Parathyroid adenoma (tissue), 2 donors: ENCODE measurements around the gene ARHGEF12.

Source experiments
- H2AFZ ChIP-seq: fragments of 300-600 bp; sonication (generic); one replicate; pipeline ENCODE4 v1.7.0; 2017; ENCODE audit warnings: antibody characterized with exemption, mild to moderate bottlenecking
- H3K27ac ChIP-seq: fragments of 300-600 bp; sonication (generic); one replicate; pipeline ENCODE4 v1.7.0; 2017
- H3K27me3 ChIP-seq: fragments of 300-600 bp; sonication (generic); one replicate; pipeline ENCODE4 v1.7.0; 2017; ENCODE audit warnings: low read length; ENCODE audit not compliant: control insufficient read depth, insufficient read depth
- H3K36me3 ChIP-seq: fragments of 300-600 bp; sonication (generic); one replicate; pipeline ENCODE4 v1.7.0; 2017; ENCODE audit warnings: low read length; ENCODE audit not compliant: control insufficient read depth, insufficient read depth
- H3K4me1 ChIP-seq: fragments of 300-600 bp; sonication (generic); one replicate; pipeline ENCODE4 v1.7.0; 2017; ENCODE audit warnings: control low read depth
- H3K4me2 ChIP-seq: fragments of 300-600 bp; sonication (generic); one replicate; pipeline ENCODE4 v1.7.0; 2017; ENCODE audit warnings: low read length
- H3K4me3 ChIP-seq: fragments of 300-600 bp; sonication (generic); one replicate; pipeline ENCODE4 v1.7.0; 2017; ENCODE audit warnings: low read depth, low read length
- H3K79me2 ChIP-seq: fragments of 300-600 bp; sonication (generic); one replicate; pipeline ENCODE4 v1.7.0; 2017; ENCODE audit warnings: control low read depth
- H3K9ac ChIP-seq: fragments of 300-600 bp; sonication (generic); one replicate; pipeline ENCODE4 v1.7.0; 2017; ENCODE audit warnings: mild to moderate bottlenecking
- H3K9me3 ChIP-seq: fragments of 300-600 bp; sonication (generic); one replicate; pipeline ENCODE4 v1.7.0; 2017; ENCODE audit warnings: low read length; ENCODE audit not compliant: control insufficient read depth
- CTCF ChIP-seq: fragments of 300-600 bp; sonication (generic); IDR thresholded peaks from one replicate; pipeline ENCODE4 v1.7.0; 2017; ENCODE audit warnings: antibody characterized with exemption, mild to moderate bottlenecking
- donor health status: primary hyperparathyroidism.

Gene ARHGEF12

DNA sequence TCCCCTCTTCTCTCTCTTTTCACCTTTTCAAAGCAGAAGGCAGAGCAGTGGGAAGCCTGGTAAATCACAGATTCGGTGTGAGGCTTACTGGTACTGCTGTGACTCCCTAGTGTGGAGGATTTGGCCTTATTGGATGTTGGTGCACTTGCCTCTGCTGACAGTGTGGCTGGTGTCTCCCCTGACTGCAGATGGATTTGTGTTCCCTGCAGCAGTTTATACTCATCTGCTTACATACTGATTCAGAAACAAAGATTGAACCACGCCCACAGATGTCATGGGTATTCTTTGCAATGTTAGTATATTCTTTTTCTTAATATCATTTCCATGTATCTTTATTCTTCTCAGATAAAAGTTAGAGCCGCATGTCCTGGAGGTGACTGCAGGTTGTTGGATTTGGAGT lies 148.5 kb downstream of the ARHGEF12 start:
- Histone ChIP-seq H3K27ac (no peak overlapping the region), H3K36me3 (no peaks in the 10 kb centered on the region), H3K9ac (no peak overlapping the region), H2AFZ (no peak overlapping the region), H3K4me1 (no peaks in the 10 kb centered on the region), H3K27me3 (no peaks in the 10 kb centered on the region), H3K9me3 (no peaks in the 10 kb centered on the region), H3K4me3 (no peak overlapping the region), H3K4me2 (no peak overlapping the region), H3K79me2 (no peaks in the 10 kb centered on the region)
- no peak for TF ChIP-seq CTCF

DNA sequence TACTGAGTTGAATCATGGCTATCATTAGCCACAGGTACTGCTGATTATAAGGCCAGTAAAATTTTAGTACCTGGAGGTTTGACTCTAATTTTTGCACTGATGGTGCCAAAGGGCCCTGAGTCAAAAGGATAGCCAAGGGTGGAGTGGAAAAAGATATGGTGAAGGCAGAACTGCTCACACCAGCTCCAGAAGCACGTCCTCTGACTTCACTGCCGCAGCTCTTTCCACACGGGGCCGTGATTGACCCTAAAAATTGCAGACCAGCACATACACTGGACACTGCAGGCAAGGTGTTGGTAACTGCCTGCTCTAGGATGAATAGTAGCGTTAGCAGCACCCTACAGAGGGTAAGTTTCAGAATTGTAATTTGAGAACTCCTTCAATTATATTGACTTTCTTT lies 149.9 kb downstream of the ARHGEF12 start:
- no peak overlapping the region for H3K4me2 ChIP-seq
- no peak for TF ChIP-seq CTCF
- no peak overlapping the region for H3K27ac ChIP-seq
- H3K9me3 ChIP-seq = no peaks in the 10 kb centered on the region
- no peaks in the 10 kb centered on the region for H3K27me3 ChIP-seq
- H3K79me2 ChIP-seq = no peaks in the 10 kb centered on the region
- no peaks in the 10 kb centered on the region for H3K4me1 ChIP-seq
- no peak overlapping the region for H2AFZ ChIP-seq
- H3K9ac ChIP-seq = no peak overlapping the region
- no peaks in the 10 kb centered on the region for H3K36me3 ChIP-seq
- H3K4me3 ChIP-seq = no peak overlapping the region

DNA sequence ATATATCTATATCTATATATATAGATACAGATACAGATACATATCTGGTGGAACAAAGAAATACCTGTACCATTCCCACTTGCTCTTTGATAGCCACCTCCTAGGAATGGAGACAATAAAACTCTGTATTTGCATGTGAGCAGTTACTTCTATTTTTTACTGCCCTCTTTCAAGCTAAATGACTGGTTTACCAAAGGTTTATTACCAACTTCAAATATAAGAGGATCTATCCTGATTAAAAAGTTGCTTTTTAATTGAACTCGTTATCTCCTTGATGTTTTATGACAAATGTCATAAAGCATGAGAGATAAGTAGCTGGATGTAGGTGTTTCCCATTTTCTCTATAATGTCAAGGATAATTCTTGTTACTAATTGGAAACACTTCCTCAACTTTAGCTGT lies 153.6 kb downstream of the ARHGEF12 start:
- H3K4me1 ChIP-seq = peaks cover 6% of the 10 kb centered on the region
- H3K9ac ChIP-seq = no peak overlapping the region
- no peaks in the 10 kb centered on the region for H3K36me3 ChIP-seq
- H3K4me2 ChIP-seq = no peak overlapping the region
- no peak for TF ChIP-seq CTCF
- H3K27ac ChIP-seq = no peak overlapping the region
- H3K27me3 ChIP-seq = no peaks in the 10 kb centered on the region
- H3K79me2 ChIP-seq = no peaks in the 10 kb centered on the region
- H3K9me3 ChIP-seq = no peaks in the 10 kb centered on the region
- no peak overlapping the region for H2AFZ ChIP-seq
- H3K4me3 ChIP-seq = no peak overlapping the region

GRCh38 chr11:120492486-120492885 lies 156.3 kb downstream of the ARHGEF12 start:
- TF ChIP-seq CTCF = no peak
- peaks cover 9% of the 10 kb centered on the region for H3K4me1 ChIP-seq
- H2AFZ ChIP-seq = no peak overlapping the region
- no peaks in the 10 kb centered on the region for H3K79me2 ChIP-seq
- H3K4me2 ChIP-seq = no peak overlapping the region
- H3K27me3 ChIP-seq = no peaks in the 10 kb centered on the region
- H3K9ac ChIP-seq = no peak overlapping the region
- H3K36me3 ChIP-seq = no peaks in the 10 kb centered on the region
- no peak overlapping the region for H3K4me3 ChIP-seq
- H3K9me3 ChIP-seq = no peaks in the 10 kb centered on the region
- H3K27ac ChIP-seq = no peak overlapping the region

GRCh38 chr11:120494595-120494994 lies 158.4 kb downstream of the ARHGEF12 start:
- no peak overlapping the region for H3K4me3 ChIP-seq
- TF ChIP-seq CTCF = no peak
- no peak overlapping the region for H3K4me2 ChIP-seq
- no peaks in the 10 kb centered on the region for H3K9me3 ChIP-seq
- H3K9ac ChIP-seq = no peak overlapping the region
- H3K27ac ChIP-seq = no peak overlapping the region
- H3K27me3 ChIP-seq = no peaks in the 10 kb centered on the region
- H3K79me2 ChIP-seq = no peaks in the 10 kb centered on the region
- no peaks in the 10 kb centered on the region for H3K36me3 ChIP-seq
- H3K4me1 ChIP-seq = peaks cover 11% of the 10 kb centered on the region
- H2AFZ ChIP-seq = no peak overlapping the region
